T-helper 17 cell (primary cell): ENCODE data around the gene FNIP1. TPM values are rescaled to one million over a fixed set of nuclear protein-coding genes. Genes with fewer than 3 reads are reported as not detected.

Experiments used
- ATAC-seq: fragments of 150-1000 bp; cut with Tn5 transposase; 2 replicates; pipeline ENCODE4 v1.10.0; 2021; ENCODE audit warnings: mild to moderate bottlenecking, moderate library complexity
- DNase-seq, 3 donors: peaks; one replicate each; pipeline versions ENCODE4 v3.0.0 to v3.0.0-alpha.2; 2020 to 2021
- H3K9me3 ChIP-seq: one replicate; pipeline ENCODE4 v1.7.0; 2013; ENCODE audit warnings: low read length, mild to moderate bottlenecking; ENCODE audit not compliant: control insufficient read depth, poor library complexity, severe bottlenecking
- H3K27ac Mint-ChIP-seq: one replicate; pipeline ENCODE4 v1.8.0; 2022; ENCODE audit warnings: mild to moderate bottlenecking, moderate library complexity, mixed read lengths
- H3K27me3 Mint-ChIP-seq: one replicate; pipeline ENCODE4 v1.8.0; 2022; ENCODE audit warnings: mixed read lengths
- H3K36me3 Mint-ChIP-seq: one replicate; pipeline ENCODE4 v1.8.0; 2022; ENCODE audit warnings: low read depth, mixed read lengths
- H3K4me1 Mint-ChIP-seq: one replicate; pipeline ENCODE4 v1.8.0; 2022; ENCODE audit warnings: mild to moderate bottlenecking, mixed read lengths
- H3K4me3 Mint-ChIP-seq: one replicate; pipeline ENCODE4 v1.8.0; 2022; ENCODE audit warnings: mild to moderate bottlenecking, moderate library complexity, mixed read lengths
- total RNA-seq, 4 donors: library from RNA in 2 of 4; stranded (reverse) in 2 of 4; gene quantifications; one replicate each; pipeline ENCODE4 v1.2.3 and lab custom pipeline; 2022 to 2026

Gene FNIP1
- total RNA-seq, 2 donors from 2014 or later, result 27.5 to 28.8 TPM

DNA sequence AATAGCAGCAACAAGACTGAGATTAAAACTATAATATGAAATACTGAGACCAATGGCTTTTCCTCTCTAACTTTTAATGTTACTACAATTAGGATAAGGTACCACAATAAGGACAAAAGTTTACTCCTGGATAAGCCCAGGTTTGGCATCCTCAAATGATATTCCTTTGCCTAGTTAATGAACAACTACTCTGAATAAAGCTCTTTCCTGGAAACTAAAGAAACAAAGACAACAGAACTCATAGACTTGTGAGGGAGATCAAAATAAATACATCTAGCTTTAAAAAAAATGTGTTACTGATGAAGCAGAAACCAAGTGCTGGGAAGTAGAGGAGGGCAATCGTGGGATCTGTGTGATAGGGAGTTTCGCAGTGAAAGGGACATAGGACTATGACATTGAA lies 142.5 kb downstream of the FNIP1 start:
- DNase-seq (no peak), ATAC-seq (no peak)
- Mint-ChIP-seq H3K4me3 (no peak overlapping the region), H3K27ac (no peak overlapping the region), H3K36me3 (peaks cover 12% of the 10 kb centered on the region), H3K4me1 (peaks cover 4% of the 10 kb centered on the region), H3K27me3 (no peaks in the 10 kb centered on the region)
- H3K9me3 ChIP-seq, result no peaks in the 10 kb centered on the region

DNA sequence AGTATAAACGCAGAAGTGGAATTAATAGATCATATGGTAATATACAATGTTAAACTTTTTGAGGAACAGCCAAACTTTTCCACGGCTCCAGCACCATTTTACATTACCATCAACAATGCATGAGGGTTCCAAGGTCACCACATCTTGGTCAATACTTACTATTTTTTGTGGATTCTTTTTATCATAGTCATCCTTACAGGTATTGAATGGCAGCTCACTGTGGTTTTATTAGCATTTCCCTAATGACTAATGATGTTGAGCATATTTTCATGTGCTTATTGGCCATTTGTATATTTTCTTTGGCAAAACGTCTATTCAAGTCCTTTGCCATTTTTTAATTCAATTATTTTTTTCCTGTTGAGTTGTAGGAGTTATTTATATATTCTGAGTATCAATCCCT lies 147.7 kb downstream of the FNIP1 start:
- peaks cover 2% of the 10 kb centered on the region for H3K4me1 Mint-ChIP-seq
- H3K27me3 Mint-ChIP-seq, result no peaks in the 10 kb centered on the region
- H3K27ac Mint-ChIP-seq, result peak overlapping the region; percentile 47
- peaks cover 7% of the 10 kb centered on the region for H3K36me3 Mint-ChIP-seq
- no peak overlapping the region for H3K4me3 Mint-ChIP-seq
- ATAC-seq, result no peak
- DNase-seq, result no peak
- no peaks in the 10 kb centered on the region for H3K9me3 ChIP-seq

DNA sequence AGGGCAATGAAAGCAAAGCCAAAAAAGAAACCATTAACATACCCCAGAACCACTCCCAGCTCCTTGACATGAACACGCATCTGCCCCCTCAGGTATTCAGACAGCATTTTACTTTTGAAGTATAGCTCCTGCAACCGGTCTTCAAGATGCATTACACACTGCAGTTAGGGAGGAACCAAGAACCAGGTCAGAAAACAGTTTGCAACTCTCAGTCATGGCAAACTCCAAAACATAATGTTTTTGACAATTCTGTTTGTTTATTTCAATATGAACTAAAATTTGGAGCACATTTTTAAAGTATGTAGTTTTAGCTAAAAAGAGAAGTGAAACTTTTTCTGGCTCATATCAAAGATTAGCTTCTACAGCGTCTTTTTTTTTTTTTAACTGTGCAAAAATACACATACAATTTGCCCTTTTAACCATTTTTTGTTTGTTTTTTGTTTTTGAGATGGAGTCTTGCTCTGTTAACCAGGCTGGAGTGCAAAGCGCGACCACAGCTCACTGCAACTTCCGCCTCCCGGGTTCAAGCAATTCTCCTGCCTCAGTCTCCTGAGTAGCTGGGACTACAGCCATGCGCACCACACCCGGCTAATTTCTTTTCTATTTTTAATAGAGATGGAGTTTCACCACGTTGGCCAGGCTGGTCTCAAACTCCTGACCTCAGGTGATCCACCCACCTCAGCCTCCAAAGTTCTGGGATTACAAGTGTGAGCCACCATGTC lies 149.6 kb downstream of the FNIP1 start:
- H3K9me3 ChIP-seq, result no peaks in the 10 kb centered on the region
- peaks cover 2% of the 10 kb centered on the region for H3K4me1 Mint-ChIP-seq
- H3K27me3 Mint-ChIP-seq, result no peaks in the 10 kb centered on the region
- no peak for DNase-seq
- no peak for ATAC-seq
- no peak overlapping the region for H3K27ac Mint-ChIP-seq
- H3K4me3 Mint-ChIP-seq, result no peak overlapping the region
- H3K36me3 Mint-ChIP-seq, result peaks cover 7% of the 10 kb centered on the region

DNA sequence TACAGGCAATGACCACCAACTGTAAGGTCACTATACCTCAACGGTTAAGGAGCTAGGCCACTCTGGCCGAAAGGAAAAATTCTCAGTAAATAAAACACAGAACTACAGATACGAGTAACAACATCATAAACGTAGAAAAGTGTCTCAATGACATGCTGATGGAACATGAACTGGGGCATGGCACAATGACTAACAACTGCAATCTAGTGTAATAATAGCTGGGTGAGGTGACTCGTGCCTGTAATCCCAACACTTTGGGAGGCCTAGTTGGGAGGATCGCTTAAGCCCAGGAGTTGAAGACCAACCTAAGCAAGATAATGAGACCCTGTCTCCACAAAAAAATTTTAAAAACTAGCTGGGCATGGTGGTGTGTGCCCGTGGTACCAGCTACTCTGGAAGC lies 152.0 kb downstream of the FNIP1 start:
- ATAC-seq (no peak), DNase-seq (no peak)
- Mint-ChIP-seq H3K27ac (no peak overlapping the region), H3K27me3 (no peaks in the 10 kb centered on the region), H3K4me1 (peaks cover 7% of the 10 kb centered on the region), H3K4me3 (no peak overlapping the region), H3K36me3 (peaks cover 4% of the 10 kb centered on the region)
- no peaks in the 10 kb centered on the region for H3K9me3 ChIP-seq

DNA sequence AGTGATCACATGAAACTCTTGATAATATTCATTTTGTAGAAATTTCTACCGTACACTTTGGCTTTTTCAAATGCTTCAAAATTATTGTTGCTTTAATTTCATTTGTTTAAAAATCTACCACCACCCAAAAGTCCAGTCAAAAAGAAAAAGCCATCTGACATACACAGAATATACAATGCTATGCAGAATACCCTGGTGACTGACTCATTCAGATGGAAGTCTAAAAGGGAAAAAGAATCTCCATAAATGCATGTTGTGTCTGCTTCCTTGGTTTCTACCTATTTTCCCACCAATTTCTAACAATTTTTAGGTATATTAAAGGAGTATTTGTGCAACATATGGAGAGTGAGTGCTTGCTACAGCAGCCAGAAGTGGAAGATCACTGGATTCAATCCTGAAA lies 152.4 kb downstream of the FNIP1 start:
- Mint-ChIP-seq H3K4me3 (no peak overlapping the region), H3K27me3 (no peaks in the 10 kb centered on the region), H3K27ac (no peak overlapping the region), H3K4me1 (peaks cover 11% of the 10 kb centered on the region), H3K36me3 (peaks cover 4% of the 10 kb centered on the region)
- ATAC-seq (no peak), DNase-seq (no peak)
- no peaks in the 10 kb centered on the region for H3K9me3 ChIP-seq

DNA sequence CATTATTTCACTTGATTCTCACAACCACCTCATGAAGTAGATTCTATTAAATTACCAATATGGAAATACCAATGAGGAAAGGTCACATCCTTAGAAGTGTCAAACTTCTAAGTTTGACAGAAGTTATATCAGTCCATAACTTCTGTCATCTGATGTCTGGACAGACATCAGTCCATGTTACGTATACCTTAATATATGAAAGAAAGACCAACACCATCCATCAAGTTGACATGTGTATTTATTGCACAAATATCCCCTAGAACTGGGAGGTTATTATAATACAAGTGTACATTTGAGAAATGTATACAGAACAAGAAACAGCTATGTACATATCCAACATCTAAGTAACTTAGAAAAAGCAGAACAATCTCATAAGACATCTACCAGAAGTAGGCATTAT lies 155.3 kb downstream of the FNIP1 start:
- Mint-ChIP-seq H3K4me1 (peaks cover 13% of the 10 kb centered on the region), H3K27ac (no peak overlapping the region)
- no peak for ATAC-seq

DNA sequence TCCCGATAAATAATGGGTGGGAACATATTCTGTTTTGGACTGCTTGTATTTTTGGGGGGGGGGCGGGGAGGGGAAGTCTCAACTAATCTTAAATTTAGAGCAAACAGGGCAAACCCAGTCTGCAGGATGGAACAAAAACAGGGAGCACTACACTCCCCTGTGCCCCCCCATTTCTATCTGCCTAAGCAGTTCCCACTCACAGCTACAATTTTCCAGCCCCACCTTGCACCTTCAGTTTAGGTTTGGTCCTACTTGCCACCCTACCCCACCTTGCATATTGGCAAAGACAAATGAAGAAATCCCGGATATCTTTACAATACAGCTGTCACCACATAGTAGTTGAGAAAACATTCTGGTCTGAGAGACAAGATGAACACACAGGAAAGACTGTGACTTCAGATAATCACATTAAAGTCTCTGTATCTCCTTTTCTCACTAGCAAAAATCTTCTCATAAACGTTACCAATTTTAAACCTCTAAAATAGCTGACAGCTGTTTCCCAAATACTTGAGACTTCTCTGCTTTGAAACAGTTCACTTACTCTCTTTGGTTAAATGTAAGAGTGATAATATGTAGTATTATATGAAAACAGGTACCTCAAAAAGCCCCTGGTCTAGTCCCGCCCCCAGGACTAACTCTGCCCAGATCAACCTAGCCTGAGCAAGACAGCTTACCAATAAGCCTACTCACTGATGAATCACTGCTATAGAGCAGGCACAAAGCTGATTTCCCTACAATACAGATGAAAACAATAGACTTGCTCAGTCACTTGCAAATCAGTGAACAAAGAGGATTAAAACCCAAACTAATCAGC lies 156.6 kb downstream of the FNIP1 start:
- Mint-ChIP-seq H3K4me3 (no peak overlapping the region), H3K27ac (no peak overlapping the region), H3K27me3 (no peaks in the 10 kb centered on the region), H3K4me1 (peaks cover 20% of the 10 kb centered on the region), H3K36me3 (peaks cover 4% of the 10 kb centered on the region)
- ATAC-seq, result peak; percentile 55
- H3K9me3 ChIP-seq, result no peaks in the 10 kb centered on the region
- no peak for DNase-seq

More for the DNA sequence above, 155.3 kb downstream of the FNIP1 start:
- peaks cover 4% of the 10 kb centered on the region for H3K36me3 Mint-ChIP-seq
- DNase-seq, result no peak
- no peak overlapping the region for H3K4me3 Mint-ChIP-seq
- H3K27me3 Mint-ChIP-seq, result no peaks in the 10 kb centered on the region
- no peaks in the 10 kb centered on the region for H3K9me3 ChIP-seq

DNA sequence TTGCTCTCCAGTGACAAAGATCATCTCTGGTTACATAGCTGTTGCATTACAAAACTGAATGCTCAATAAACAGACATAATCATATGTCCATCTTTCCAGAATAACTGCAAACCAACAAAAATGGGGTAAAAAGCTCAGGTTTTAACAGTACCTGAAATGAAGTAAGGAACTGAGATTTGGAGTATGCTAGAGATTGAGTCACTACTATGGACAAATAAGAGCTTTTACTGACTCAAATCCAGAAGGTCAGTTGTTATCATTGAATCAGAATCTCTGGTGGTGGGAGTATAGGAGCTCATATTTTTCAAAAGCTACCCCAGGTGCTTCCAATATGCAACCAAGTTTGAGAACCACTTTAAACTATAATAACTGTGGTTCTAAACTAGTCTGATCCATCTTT lies 157.7 kb downstream of the FNIP1 start:
- Mint-ChIP-seq H3K4me1 (peaks cover 26% of the 10 kb centered on the region), H3K4me3 (no peak overlapping the region), H3K36me3 (no peaks in the 10 kb centered on the region), H3K27me3 (no peaks in the 10 kb centered on the region), H3K27ac (no peak overlapping the region)
- no peaks in the 10 kb centered on the region for H3K9me3 ChIP-seq
- ATAC-seq (no peak), DNase-seq (no peak)

DNA sequence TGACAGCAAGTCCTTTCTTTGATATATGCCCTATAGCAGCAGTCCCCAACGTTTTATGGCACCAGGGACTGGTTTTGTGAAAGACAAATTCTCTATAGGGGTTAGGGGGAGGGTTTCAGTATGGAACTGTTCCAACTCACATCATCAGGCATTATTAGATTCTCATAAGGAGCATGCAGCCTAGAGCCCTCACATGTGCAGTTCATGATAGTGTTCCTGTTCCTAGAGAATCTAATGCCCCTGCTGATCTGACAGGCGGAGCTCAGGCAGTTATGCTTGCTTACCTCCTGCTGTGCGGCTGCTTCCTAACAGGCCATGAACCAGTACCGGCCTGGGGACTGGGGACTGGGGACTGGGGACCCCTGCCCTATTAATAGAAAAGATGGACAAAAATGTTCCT lies 159.1 kb downstream of the FNIP1 start:
- Mint-ChIP-seq H3K4me3 (no peak overlapping the region), H3K27me3 (no peaks in the 10 kb centered on the region), H3K4me1 (peaks cover 32% of the 10 kb centered on the region), H3K27ac (peak overlapping the region; percentile 29), H3K36me3 (no peaks in the 10 kb centered on the region)
- no peak for DNase-seq
- H3K9me3 ChIP-seq, result no peaks in the 10 kb centered on the region
- no peak for ATAC-seq

DNA sequence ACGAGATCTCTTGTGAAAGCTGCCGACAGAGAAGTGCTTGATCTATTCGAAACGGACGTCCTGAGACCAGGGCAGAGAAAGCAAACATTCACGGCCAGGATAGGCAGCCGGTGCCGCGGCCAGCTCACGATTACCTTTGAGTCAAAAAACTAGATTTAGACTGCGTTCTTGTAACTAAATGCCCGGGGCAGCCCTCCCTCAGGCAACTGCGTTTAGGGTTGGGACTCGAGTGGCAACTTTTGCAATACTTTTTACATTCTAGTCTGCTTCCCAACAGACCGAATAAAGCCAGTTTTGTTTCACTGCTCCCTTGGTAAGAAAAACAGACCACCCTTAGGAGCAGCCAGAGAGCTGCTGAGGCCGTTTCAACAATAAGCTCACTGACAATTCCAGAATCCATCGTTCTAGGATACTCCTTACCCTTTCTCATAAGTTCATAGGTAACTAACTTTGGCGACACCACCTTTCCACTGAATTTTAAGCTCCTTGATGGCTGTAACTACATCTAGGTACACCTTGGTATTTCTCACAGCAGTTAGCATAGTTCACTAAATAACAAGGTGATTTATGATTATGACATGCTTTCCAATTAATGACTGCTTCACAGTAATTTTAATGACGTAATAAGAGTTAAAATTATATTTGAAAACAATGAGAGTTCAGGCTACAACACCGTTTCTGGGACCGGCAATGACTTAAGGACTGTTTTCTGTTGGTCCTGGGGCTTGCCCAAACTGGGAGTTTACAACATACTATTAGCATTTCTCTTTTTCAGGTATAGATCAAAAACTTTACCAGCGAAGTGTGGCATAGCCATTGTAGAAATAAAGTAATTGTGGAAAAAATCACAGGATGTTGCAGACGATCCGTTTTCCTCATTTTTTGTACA lies 160.9 kb downstream of the FNIP1 start:
- DNase-seq (no peak), ATAC-seq (peak; percentile 6)
- Mint-ChIP-seq H3K4me1 (peaks cover 32% of the 10 kb centered on the region), H3K36me3 (no peaks in the 10 kb centered on the region), H3K27ac (peak overlapping the region; percentile 98), H3K4me3 (peak overlapping the region; percentile 96), H3K27me3 (no peaks in the 10 kb centered on the region)
- H3K9me3 ChIP-seq, result no peaks in the 10 kb centered on the region

DNA sequence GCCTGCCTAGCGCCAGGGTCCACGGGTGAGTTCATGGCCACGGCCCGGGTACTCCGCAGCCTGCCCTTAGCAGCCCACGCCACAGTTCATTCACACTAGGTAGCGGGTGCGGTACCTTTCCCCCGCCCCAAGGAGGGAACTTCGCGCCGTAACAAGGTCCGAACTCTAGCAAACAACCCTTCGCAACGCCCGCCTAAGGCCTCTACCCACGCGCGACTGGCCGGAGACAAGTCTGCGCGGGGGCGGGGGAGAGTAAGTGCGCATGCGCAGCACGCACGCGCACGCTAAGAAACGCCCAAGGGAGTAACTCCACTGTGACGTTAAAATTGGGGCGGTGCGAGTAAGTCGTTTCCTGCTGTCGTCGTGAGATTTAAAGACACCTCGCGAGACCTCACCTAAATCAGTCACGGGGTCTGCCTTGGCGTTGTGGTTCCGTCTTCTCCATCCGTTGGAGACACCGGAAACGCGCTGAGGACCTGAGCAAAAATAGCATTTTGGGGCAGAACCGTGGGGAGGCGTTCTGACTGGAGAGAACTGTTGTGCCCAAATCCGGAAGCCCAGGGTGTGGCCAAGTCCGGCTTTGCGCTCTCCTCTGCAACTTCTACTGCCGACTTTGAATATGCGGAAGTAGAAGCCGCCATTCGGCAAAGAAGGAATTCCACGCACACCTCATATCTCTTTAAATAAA lies 161.7 kb downstream of the FNIP1 start, which contains the start of gene RAPGEF6:
TSS of gene RAPGEF6 (minus strand) at position 234 of the 688 bp plus-strand sequence. CDS start at position 35, 199 bp downstream.
- H3K27ac Mint-ChIP-seq, result peak within 1 kb of the TSS; percentile 98
- peak within 1 kb of the TSS; percentile 96 for H3K4me3 Mint-ChIP-seq
- H3K27me3 Mint-ChIP-seq, result no peaks in the 10 kb centered on the region
- no peaks in the 10 kb centered on the region for H3K9me3 ChIP-seq
- peaks cover 30% of the 10 kb centered on the region for H3K4me1 Mint-ChIP-seq
- ATAC-seq (peak; percentile 86), DNase-seq (peak; percentile 85 to 91 (median 87))
- H3K36me3 Mint-ChIP-seq, result no peaks in the 10 kb centered on the region

DNA sequence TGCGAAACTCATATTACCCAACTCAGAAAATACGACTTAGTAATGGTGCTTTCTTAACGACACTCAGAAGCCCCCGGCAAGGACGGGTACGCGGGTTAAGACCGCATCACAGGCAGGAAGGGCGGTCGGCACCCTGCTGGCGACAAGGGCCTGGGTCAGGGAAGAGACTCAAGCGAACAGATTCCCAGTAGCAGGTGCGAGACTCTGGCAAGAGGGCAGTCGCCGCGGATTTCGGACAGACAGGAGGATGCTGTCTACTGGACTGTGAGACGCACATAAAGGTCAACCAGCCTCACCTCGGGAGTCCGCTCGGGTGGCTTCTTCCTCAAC lies 162.2 kb downstream of the FNIP1 start:
- H3K27ac Mint-ChIP-seq, result peak overlapping the region; percentile 98

More for the DNA sequence above, 162.2 kb downstream of the FNIP1 start:
- Mint-ChIP-seq H3K27me3 (no peaks in the 10 kb centered on the region), H3K4me1 (peaks cover 27% of the 10 kb centered on the region), H3K4me3 (peak overlapping the region; percentile 96), H3K36me3 (no peaks in the 10 kb centered on the region)
- H3K9me3 ChIP-seq, result no peaks in the 10 kb centered on the region
- DNase-seq, result peak; percentile 46 to 63 (median 52)
- peak; percentile 30 for ATAC-seq
